Measurements from ENCODE around the gene HOXC10. TPM values are rescaled to one million over a fixed set of nuclear protein-coding genes. Genes with fewer than 3 reads are reported as not detected.

The HOXC10 gene
- total and polyA plus RNA-seq, 8 donors = not detected

DNA sequence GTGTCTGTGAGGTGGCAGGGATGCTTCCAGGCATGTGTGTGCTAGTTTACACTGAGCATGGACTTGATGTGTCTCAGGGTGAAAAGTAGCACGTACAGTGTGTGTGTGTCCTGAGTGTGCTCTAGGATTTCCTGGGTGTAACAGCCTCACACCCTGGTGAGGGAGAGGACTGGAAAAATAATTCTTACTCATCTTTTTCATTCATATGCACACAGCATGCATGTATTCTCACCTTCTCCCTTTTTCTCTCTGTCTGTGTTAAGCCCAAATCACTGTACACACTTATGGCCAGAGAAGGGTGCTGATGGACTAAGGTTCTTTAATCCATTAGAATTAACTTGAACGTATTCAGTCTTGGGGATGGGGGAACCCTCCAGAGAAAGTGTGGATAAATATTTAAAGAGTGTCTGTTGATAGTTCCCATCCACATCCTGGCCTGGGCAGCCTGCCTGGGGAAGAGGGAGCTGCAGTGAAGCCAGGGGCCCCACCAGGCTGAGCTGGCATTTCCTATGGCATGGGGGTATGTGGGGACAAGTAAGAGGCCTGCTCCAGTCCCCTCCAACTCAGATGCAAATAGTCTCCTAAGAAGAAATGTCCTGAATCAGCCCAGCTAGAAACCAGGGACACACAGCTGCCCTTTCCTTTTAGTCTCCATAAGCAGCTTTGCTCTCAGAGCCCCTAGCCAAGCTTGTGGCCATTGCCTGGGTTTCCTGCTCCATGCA, 22.8 kb downstream of the HOXC10 start:
- H3K9me3 ChIP-seq = no peaks in the 10 kb centered on the region
- no peak for DNase-seq
- H3K4me1 ChIP-seq = peaks cover 15 to 32% (median 25%) of the 10 kb centered on the region in 4 donors
- 42 to 63% (median 49%) methylated on average over 2 of the region's 2 CpGs for whole genome bisulfite sequencing, 5 donors
- no peak for TF ChIP-seq POLR2A (IDR thresholded peaks at IDR 0.05)
- TF ChIP-seq, protein P1, sequence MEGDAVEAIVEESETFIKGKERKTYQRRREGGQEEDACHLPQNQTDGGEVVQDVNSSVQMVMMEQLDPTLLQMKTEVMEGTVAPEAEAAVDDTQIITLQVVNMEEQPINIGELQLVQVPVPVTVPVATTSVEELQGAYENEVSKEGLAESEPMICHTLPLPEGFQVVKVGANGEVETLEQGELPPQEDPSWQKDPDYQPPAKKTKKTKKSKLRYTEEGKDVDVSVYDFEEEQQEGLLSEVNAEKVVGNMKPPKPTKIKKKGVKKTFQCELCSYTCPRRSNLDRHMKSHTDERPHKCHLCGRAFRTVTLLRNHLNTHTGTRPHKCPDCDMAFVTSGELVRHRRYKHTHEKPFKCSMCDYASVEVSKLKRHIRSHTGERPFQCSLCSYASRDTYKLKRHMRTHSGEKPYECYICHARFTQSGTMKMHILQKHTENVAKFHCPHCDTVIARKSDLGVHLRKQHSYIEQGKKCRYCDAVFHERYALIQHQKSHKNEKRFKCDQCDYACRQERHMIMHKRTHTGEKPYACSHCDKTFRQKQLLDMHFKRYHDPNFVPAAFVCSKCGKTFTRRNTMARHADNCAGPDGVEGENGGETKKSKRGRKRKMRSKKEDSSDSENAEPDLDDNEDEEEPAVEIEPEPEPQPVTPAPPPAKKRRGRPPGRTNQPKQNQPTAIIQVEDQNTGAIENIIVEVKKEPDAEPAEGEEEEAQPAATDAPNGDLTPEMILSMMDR (IDR thresholded peaks at IDR 0.05) = no peak
- TF ChIP-seq POLR2AphosphoS5 (IDR thresholded peaks at IDR 0.05) = no peak
- TF ChIP-seq EP300 (IDR thresholded peaks at IDR 0.05) = no peak
- H3K27ac ChIP-seq = no peak overlapping the region
- H3K4me3 ChIP-seq = no peak overlapping the region
- intact Hi-C loops (cut with DNase I; ENCODE audit: low total_unique reads) = loop anchor here (5.0 kb wide), 1 partner anchor 200 kb away; no protein-coding TSS in a partner anchor
- H3K36me3 ChIP-seq = no peaks in the 10 kb centered on the region
- peaks cover 38 to 100% (median 98%) of the 10 kb centered on the region in 3 donors for H3K27me3 ChIP-seq

DNA sequence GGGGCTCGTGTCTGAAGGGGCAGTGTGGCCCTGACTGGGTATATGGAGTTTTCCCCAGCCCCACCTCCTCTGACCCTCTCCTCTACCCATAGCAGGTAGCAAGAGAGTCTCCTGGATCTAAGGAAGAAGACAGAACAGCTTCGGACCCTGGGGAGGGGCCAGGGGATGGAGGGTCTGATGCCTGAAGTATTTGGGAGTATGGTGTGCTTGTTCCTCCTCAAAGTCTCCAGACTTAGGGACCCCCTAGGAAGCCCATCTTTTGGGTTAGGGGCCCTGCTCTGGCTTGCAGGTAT, 23.3 kb downstream of the HOXC10 start:
- intact Hi-C loops (cut with DNase I; ENCODE audit: low total_unique reads) = loop anchor here (5.0 kb wide), 1 partner anchor 199 kb away; no protein-coding TSS in a partner anchor
- peaks cover 43 to 100% (median 98%) of the 10 kb centered on the region in 3 donors for H3K27me3 ChIP-seq
- no peaks in the 10 kb centered on the region for H3K36me3 ChIP-seq
- H3K4me1 ChIP-seq = peaks cover 15 to 32% (median 25%) of the 10 kb centered on the region in 4 donors
- no peak for TF ChIP-seq POLR2A (IDR thresholded peaks at IDR 0.05)
- TF ChIP-seq, protein P1 (IDR thresholded peaks at IDR 0.05) = no peak
- no peak for TF ChIP-seq EP300 (IDR thresholded peaks at IDR 0.05)
- TF ChIP-seq POLR2AphosphoS5 (IDR thresholded peaks at IDR 0.05) = no peak
- H3K9me3 ChIP-seq = no peaks in the 10 kb centered on the region
- no peak overlapping the region for H3K27ac ChIP-seq
- no peak overlapping the region for H3K4me3 ChIP-seq
- 13 to 34% (median 26%) methylated on average over 2 of the region's 2 CpGs for WGBS, 5 donors
- DNase-seq = no peak

DNA sequence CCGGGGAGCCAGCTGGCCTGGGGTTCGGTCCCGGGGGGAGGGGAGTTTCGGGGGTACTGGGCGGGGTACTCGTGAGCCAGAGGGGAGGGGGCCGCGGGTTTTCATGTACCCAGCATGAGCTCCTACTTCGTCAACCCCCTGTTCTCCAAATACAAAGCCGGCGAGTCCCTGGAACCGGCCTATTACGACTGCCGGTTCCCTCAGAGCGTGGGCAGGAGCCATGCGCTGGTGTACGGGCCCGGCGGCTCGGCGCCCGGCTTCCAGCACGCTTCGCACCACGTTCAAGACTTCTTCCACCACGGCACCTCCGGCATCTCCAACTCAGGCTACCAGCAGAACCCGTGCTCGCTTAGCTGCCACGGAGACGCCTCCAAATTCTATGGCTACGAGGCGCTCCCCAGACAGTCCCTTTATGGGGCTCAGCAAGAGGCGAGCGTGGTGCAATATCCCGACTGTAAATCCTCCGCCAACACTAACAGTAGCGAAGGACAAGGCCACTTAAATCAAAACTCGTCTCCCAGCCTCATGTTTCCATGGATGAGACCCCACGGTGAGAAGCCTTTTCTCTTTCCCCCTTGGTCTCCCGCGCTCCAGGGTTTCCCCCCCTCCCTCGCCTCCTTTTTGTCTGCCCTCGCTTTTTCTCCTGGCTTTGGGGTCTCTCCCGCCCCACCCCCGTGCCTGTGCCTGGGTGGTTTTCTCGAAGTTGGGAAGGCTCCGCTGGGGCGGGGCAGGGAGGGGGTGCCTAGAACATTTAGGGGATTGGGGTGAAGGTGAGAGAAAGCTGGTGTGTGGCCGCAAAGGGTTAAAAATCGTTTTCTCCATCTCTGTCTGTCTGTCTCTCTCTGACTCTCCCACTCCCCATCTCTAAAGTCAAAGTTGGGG, 24.5 kb downstream of the HOXC10 start:
- no peak overlapping the region for H3K27ac ChIP-seq
- peaks cover 42 to 100% (median 98%) of the 10 kb centered on the region in 3 donors for H3K27me3 ChIP-seq
- no peak for DNase-seq
- TF ChIP-seq POLR2A (IDR thresholded peaks at IDR 0.05) (no peak), EP300 (IDR thresholded peaks at IDR 0.05) (no peak), POLR2AphosphoS5 (IDR thresholded peaks at IDR 0.05) (no peak)
- TF ChIP-seq, protein P1 (IDR thresholded peaks at IDR 0.05) = no peak
- H3K9me3 ChIP-seq = no peaks in the 10 kb centered on the region
- H3K36me3 ChIP-seq = no peaks in the 10 kb centered on the region
- 3 to 6% (median 5%) methylated on average over 35 to 51 of the region's 51 CpGs for WGBS, 5 donors
- intact Hi-C loops (cut with DNase I; ENCODE audit: low total_unique reads) = loop anchor here (5.0 kb wide), 1 partner anchor 198 kb away; no protein-coding TSS in a partner anchor
- H3K4me1 ChIP-seq = peaks cover 15 to 36% (median 28%) of the 10 kb centered on the region in 4 donors
- peak overlapping the region in 3 of 4 donors; percentile 16 to 41 (median 22) for H3K4me3 ChIP-seq
